ENCODE measurements around the gene AKR7A2. TPM values are rescaled to one million over a fixed set of nuclear protein-coding genes. Genes with fewer than 3 reads are reported as not detected.
A peak's percentile ranks its signal among the peaks of the same experiment; 100 is the strongest.
"Not testable (repeated sequence)": the region's sequence is repeated elsewhere in the genome, so short reads cannot be mapped to it uniquely, and the experiment has no call there.

AKR7A2 gene
- total and polyA plus RNA-seq, 5 donors, result 25.9 to 41.9 (median 39.7) TPM

- intact Hi-C loops (cut with DNase I), result no loop called here
- 35% methylated on average over 20 of the region's 20 CpGs for WGBS
- Histone ChIP-seq H3K4me1 (ENCODE audit: control insufficient read depth, insufficient read depth, low read length) (no peaks in the 10 kb centered on the region), H3K27me3 (ENCODE audit: control insufficient read depth, insufficient read depth) (no peaks in the 10 kb centered on the region), H3K9me3 (ENCODE audit: control insufficient read depth, low read length) (no peaks in the 10 kb centered on the region), H3K27ac (ENCODE audit: low read length) (peak overlapping the region; percentile 69), H3K4me3 (ENCODE audit: low read length) (peak overlapping the region; percentile 65)
- no peak for ATAC-seq
- no peak for DNase-seq
Measured at GRCh38 chr1:19312782-19313635, 1.1 kb upstream of the AKR7A2 start.

DNA sequence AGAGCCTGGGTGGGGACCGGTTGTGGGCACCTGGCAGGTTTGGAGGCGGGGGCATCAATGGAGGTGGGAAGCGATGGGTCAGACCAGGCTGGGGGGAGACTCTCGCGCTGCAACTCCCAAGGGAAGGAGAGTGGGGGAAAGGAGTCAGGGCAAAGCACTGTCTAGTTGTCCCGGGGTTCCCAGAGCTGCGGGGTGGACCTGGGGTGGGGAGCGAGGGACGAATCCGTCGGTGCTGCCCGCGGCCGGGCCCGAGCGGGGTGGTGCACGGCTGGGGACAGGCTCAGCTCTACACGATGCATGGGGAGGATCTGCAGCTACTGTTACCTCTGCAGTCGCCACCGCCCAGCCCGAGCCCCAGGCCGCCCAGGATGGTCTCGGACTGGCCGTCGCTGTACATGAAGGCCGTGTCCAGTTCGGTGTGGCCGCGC lies 427 bp downstream of the AKR7A2 start:
- H3K27me3 ChIP-seq (ENCODE audit: control insufficient read depth, insufficient read depth), result no peaks in the 10 kb centered on the region
- no peaks in the 10 kb centered on the region for H3K4me1 ChIP-seq (ENCODE audit: control insufficient read depth, insufficient read depth, low read length)
- no peaks in the 10 kb centered on the region for H3K9me3 ChIP-seq (ENCODE audit: control insufficient read depth, low read length)
- H3K27ac ChIP-seq (ENCODE audit: low read length), result peak overlapping the region; percentile 38
- intact Hi-C loops (cut with DNase I), result no loop called here
- DNase-seq (peak in 1 of 3 donors; percentile 37), ATAC-seq (peak; percentile 11 to 28)
- 1% methylated on average over 29 of the region's 29 CpGs for WGBS
- H3K4me3 ChIP-seq (ENCODE audit: low read length), result peak overlapping the region; percentile 56

DNA sequence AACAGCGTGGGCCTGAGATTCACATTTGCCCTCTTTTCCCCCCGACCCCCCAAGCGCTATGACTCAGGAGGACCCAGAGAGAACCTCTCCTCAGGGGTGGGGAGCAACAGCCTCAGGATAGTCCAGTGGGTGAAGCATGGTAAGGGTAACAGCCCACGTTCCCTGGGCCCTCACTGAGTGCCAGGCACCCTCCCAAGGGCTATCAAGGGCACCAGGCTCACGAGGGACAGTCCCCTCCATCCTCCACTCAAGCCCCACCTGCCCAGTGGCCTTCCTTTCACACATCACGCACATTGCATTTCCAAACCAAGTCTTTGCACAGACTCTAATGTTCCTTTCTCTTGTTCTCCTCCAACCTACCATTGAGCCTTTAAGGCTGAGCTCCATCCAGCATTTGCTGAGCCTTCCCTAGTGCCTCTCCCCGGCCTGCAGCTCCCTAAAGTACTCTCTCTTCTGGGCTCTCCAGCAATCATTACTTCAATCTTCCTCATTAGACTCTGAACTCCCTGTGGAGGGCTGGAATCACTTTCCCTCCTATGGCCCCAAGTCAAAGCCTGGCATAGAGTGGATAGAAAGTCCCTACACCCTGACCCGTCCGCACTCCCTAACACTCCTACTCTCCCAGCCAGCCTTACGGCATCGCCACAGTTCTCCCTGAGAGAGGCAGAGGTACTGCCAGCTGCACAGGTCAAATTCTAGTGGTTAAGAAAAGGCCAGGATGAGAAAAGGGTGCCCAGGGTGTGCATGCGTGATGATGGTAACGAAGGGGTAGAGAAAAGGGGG lies 1.0 kb downstream of the AKR7A2 start:
- intact Hi-C loops (cut with DNase I), result no loop called here
- ATAC-seq, result no peak
- H3K4me3 ChIP-seq (ENCODE audit: low read length), result peak overlapping the region; percentile 56

DNA sequence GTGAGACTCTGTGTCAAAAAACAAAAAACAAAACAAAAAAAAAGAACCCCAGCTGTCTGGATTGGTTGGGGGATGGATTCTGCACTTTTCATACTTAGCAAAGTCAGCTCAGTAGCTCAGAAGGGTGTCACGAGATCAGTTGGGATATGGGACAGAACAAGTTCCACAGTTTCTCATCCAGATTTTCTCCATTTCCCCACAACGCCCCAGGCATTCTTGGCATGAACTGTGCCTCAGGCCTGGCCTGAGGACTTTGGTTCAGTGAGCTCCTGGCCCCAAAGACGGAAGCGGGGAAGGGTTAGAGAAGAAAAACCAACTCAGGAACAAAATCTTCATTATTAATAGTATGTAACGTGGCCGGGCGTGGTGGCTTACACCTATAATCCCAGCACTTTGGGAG lies 1.9 kb downstream of the AKR7A2 start:
- Histone ChIP-seq H3K9me3 (ENCODE audit: control insufficient read depth, low read length) (no peaks in the 10 kb centered on the region), H3K4me1 (ENCODE audit: control insufficient read depth, insufficient read depth, low read length) (no peaks in the 10 kb centered on the region), H3K27ac (ENCODE audit: low read length) (no peak overlapping the region), H3K4me3 (ENCODE audit: low read length) (no peak overlapping the region), H3K27me3 (ENCODE audit: control insufficient read depth, insufficient read depth) (no peaks in the 10 kb centered on the region)
- DNase-seq, result no peak
- no peak for ATAC-seq
- 90% methylated on average over 7 of the region's 7 CpGs for WGBS
- intact Hi-C loops (cut with DNase I), result no loop called here

More for the DNA sequence above, 1.0 kb downstream of the AKR7A2 start:
- DNase-seq, result no peak
- Histone ChIP-seq H3K27ac (ENCODE audit: low read length) (no peak overlapping the region), H3K9me3 (ENCODE audit: control insufficient read depth, low read length) (no peaks in the 10 kb centered on the region), H3K27me3 (ENCODE audit: control insufficient read depth, insufficient read depth) (no peaks in the 10 kb centered on the region), H3K4me1 (ENCODE audit: control insufficient read depth, insufficient read depth, low read length) (no peaks in the 10 kb centered on the region)
- 46% methylated on average over 13 of the region's 13 CpGs for whole genome bisulfite sequencing

GRCh38 chr1:19309123-19309813 lies 2.7 kb downstream of the AKR7A2 start:
- no peak overlapping the region for H3K27ac ChIP-seq (ENCODE audit: low read length)
- intact Hi-C loops (cut with DNase I), result no loop called here
- ATAC-seq (no peak), DNase-seq (no peak)
- no peaks in the 10 kb centered on the region for H3K27me3 ChIP-seq (ENCODE audit: control insufficient read depth, insufficient read depth)
- no peaks in the 10 kb centered on the region for H3K9me3 ChIP-seq (ENCODE audit: control insufficient read depth, low read length)
- H3K4me3 ChIP-seq (ENCODE audit: low read length), result no peak overlapping the region
- no peaks in the 10 kb centered on the region for H3K4me1 ChIP-seq (ENCODE audit: control insufficient read depth, insufficient read depth, low read length)
- WGBS, result 88% methylated on average over 6 of the region's 6 CpGs

DNA sequence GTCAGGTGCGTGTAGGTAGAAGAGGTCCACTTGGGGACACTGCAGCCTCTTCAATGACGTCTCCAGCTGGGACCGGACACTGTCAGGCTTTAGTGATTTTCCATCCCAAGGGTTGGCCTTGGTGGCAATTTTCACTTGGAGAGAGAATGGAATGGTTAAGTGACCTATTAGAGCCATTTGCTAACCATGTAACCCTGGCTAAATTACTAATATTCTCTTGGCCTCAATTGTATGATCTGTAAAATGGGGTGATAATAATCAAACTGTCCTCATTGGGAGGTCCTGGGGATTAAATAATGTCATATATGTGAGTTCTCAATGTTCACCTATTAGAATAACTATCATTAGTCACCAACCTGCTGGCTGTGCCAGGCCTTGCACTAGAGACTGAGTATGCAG lies 3.4 kb downstream of the AKR7A2 start:
- Histone ChIP-seq H3K27me3 (ENCODE audit: control insufficient read depth, insufficient read depth) (no peaks in the 10 kb centered on the region), H3K27ac (ENCODE audit: low read length) (no peak overlapping the region), H3K4me1 (ENCODE audit: control insufficient read depth, insufficient read depth, low read length) (no peaks in the 10 kb centered on the region), H3K9me3 (ENCODE audit: control insufficient read depth, low read length) (no peaks in the 10 kb centered on the region), H3K4me3 (ENCODE audit: low read length) (no peak overlapping the region)
- ATAC-seq (no peak), DNase-seq (no peak)
- intact Hi-C loops (cut with DNase I), result no loop called here
- 98% methylated on average over 3 of the region's 3 CpGs for WGBS

- ATAC-seq, result no peak
- no peak overlapping the region for H3K27ac ChIP-seq (ENCODE audit: low read length)
- H3K4me1 ChIP-seq (ENCODE audit: control insufficient read depth, insufficient read depth, low read length), result no peaks in the 10 kb centered on the region
- H3K27me3 ChIP-seq (ENCODE audit: control insufficient read depth, insufficient read depth), result no peaks in the 10 kb centered on the region
- H3K4me3 ChIP-seq (ENCODE audit: low read length), result no peak overlapping the region
- no peak for DNase-seq
- 89% methylated on average over 10 of the region's 10 CpGs for WGBS
- no peaks in the 10 kb centered on the region for H3K9me3 ChIP-seq (ENCODE audit: control insufficient read depth, low read length)
- intact Hi-C loops (cut with DNase I), result no loop called here
Measured at GRCh38 chr1:19307794-19308508, 4.0 kb downstream of the AKR7A2 start.

GRCh38 chr1:19306941-19307340 lies 5.0 kb downstream of the AKR7A2 start:
- no peak overlapping the region for H3K4me3 ChIP-seq (ENCODE audit: low read length)
- H3K27ac ChIP-seq (ENCODE audit: low read length), result no peak overlapping the region
- no peaks in the 10 kb centered on the region for H3K4me1 ChIP-seq (ENCODE audit: control insufficient read depth, insufficient read depth, low read length)
- no peaks in the 10 kb centered on the region for H3K9me3 ChIP-seq (ENCODE audit: control insufficient read depth, low read length)
- no peak for ATAC-seq
- DNase-seq, result no peak
- intact Hi-C loops (cut with DNase I), result no loop called here
- WGBS, result 96% methylated on average over 6 of the region's 6 CpGs
- H3K27me3 ChIP-seq (ENCODE audit: control insufficient read depth, insufficient read depth), result no peaks in the 10 kb centered on the region

DNA sequence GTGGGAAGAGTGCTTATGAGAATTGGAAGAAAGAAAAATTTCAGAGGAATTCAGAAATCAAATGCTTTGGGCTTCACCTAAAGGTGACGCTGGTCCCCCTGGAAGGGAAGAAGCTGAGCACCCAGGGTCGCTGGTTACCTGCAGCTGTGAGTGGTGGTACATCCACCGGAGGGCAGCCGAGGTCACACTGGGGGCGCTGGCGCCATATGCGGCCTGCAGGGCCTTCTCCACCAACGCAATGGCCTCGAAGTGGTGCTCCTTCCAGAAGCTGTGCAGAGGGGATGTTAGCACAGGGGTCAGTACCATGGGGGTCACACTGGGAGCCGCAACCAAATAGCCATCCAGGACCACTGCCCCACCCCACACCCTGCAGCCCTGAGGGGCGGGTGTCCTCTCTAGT lies 6.1 kb downstream of the AKR7A2 start:
- H3K27ac ChIP-seq (ENCODE audit: low read length), result no peak overlapping the region
- DNase-seq (no peak), ATAC-seq (no peak)
- H3K27me3 ChIP-seq (ENCODE audit: control insufficient read depth, insufficient read depth), result no peaks in the 10 kb centered on the region
- no peaks in the 10 kb centered on the region for H3K9me3 ChIP-seq (ENCODE audit: control insufficient read depth, low read length)
- no peak overlapping the region for H3K4me3 ChIP-seq (ENCODE audit: low read length)
- H3K4me1 ChIP-seq (ENCODE audit: control insufficient read depth, insufficient read depth, low read length), result no peaks in the 10 kb centered on the region
- intact Hi-C loops (cut with DNase I), result no loop called here
- 84% methylated on average over 11 of the region's 11 CpGs for WGBS

- intact Hi-C loops (cut with DNase I); H3K9me3 ChIP-seq (ENCODE audit: control insufficient read depth, low read length); DNase-seq; H3K4me1 ChIP-seq (ENCODE audit: control insufficient read depth, insufficient read depth, low read length); H3K4me3 ChIP-seq (ENCODE audit: low read length); H3K27ac ChIP-seq (ENCODE audit: low read length); ATAC-seq; H3K27me3 ChIP-seq (ENCODE audit: control insufficient read depth, insufficient read depth): not testable (repeated sequence)
- 90% methylated on average over 10 of the region's 10 CpGs for WGBS
Measured at GRCh38 chr1:19304081-19304480, 7.9 kb downstream of the AKR7A2 start.

Data from right cardiac atrium (tissue), 5 donors.